Activated T-cell treated with anti-CD3 and anti-CD28 coated beads, Interleukin-2, amount 50 U/mL, for 72 hours (primary cell): ENCODE data around the gene IPO7. TPM values are rescaled to one million over a fixed set of nuclear protein-coding genes. Genes with fewer than 3 reads are reported as not detected.

Experiments
- ATAC-seq, 2 donors: fragments of 150-1000 bp; cut with Tn5 transposase; replicated peaks in 1 of 2; 2 replicates each; pipeline ENCODE4 v1.10.0; 2021; ENCODE audit warnings: moderate library complexity in 2 of 2, mild to moderate bottlenecking in 1 of 2
- DNase-seq, 2 donors: peaks; one replicate each; pipeline ENCODE4 v3.0.0; 2021 to 2022; ENCODE audit warnings: mixed read lengths in 1 of 2
- H3K27ac Mint-ChIP-seq: one replicate; pipeline ENCODE4 v1.8.0; 2022; ENCODE audit warnings: mild to moderate bottlenecking, moderate library complexity, mixed read lengths
- H3K27me3 Mint-ChIP-seq: one replicate; pipeline ENCODE4 v1.8.0; 2022; ENCODE audit warnings: low read depth, mixed read lengths
- H3K36me3 Mint-ChIP-seq, 2 donors: one replicate each; pipeline ENCODE4 v1.8.0; 2022; ENCODE audit warnings: mixed read lengths in 2 of 2, mild to moderate bottlenecking in 1 of 2; ENCODE audit not compliant: insufficient read depth in 2 of 2
- H3K4me1 Mint-ChIP-seq: one replicate; pipeline ENCODE4 v1.8.0; 2022; ENCODE audit warnings: low read depth, mixed read lengths
- H3K4me3 Mint-ChIP-seq, 2 donors: one replicate each; pipeline ENCODE4 v1.8.0; 2022; ENCODE audit warnings: mild to moderate bottlenecking in 2 of 2, mixed read lengths in 2 of 2, moderate library complexity in 2 of 2
- H3K9me3 Mint-ChIP-seq, 2 donors: one replicate each; pipeline ENCODE4 v1.8.0; 2022; ENCODE audit warnings: mixed read lengths in 2 of 2
- total RNA-seq, 2 donors: library from RNA; stranded (reverse); gene quantifications; one replicate each; pipeline ENCODE4 v1.2.3, GENCODE V29; 2022

IPO7 gene
- total RNA-seq, 2 donors from 2014 or later = 122 to 125 TPM

- H3K36me3 Mint-ChIP-seq = no peaks in the 10 kb centered on the region
- ATAC-seq (no peak), DNase-seq (no peak)
- no peak overlapping the region for H3K4me3 Mint-ChIP-seq
- no peaks in the 10 kb centered on the region for H3K27me3 Mint-ChIP-seq
- H3K9me3 Mint-ChIP-seq = no peaks in the 10 kb centered on the region
- H3K27ac Mint-ChIP-seq = no peak overlapping the region
- no peaks in the 10 kb centered on the region for H3K4me1 Mint-ChIP-seq
Measured at GRCh38 chr11:9489080-9489765, 104.8 kb downstream of the IPO7 start.

- no peaks in the 10 kb centered on the region for H3K27me3 Mint-ChIP-seq
- no peak for DNase-seq
- H3K4me1 Mint-ChIP-seq = no peaks in the 10 kb centered on the region
Measured at GRCh38 chr11:9490376-9490775, 105.9 kb downstream of the IPO7 start.

GRCh38 chr11:9493492-9493891 lies 109.0 kb downstream of the IPO7 start:
- Mint-ChIP-seq H3K9me3 (no peaks in the 10 kb centered on the region), H3K27ac (peak overlapping the region; percentile 14), H3K4me1 (no peaks in the 10 kb centered on the region), H3K4me3 (no peak overlapping the region), H3K27me3 (no peaks in the 10 kb centered on the region), H3K36me3 (peaks cover 0 to 5% of the 10 kb centered on the region in 2 donors)
- DNase-seq (no peak), ATAC-seq (no peak)

More at GRCh38 chr11:9490376-9490775, 105.9 kb downstream of the IPO7 start:
- Mint-ChIP-seq H3K4me3 (no peak overlapping the region), H3K9me3 (no peaks in the 10 kb centered on the region), H3K27ac (no peak overlapping the region), H3K36me3 (peaks cover 0 to 1% of the 10 kb centered on the region in 2 donors)
- ATAC-seq = no peak

GRCh38 chr11:9494316-9494715 lies 109.9 kb downstream of the IPO7 start:
- ATAC-seq (no peak), DNase-seq (no peak)
- Mint-ChIP-seq H3K4me1 (no peaks in the 10 kb centered on the region), H3K36me3 (peaks cover 0 to 7% of the 10 kb centered on the region in 2 donors), H3K27me3 (no peaks in the 10 kb centered on the region), H3K27ac (no peak overlapping the region), H3K9me3 (no peaks in the 10 kb centered on the region), H3K4me3 (no peak overlapping the region)

GRCh38 chr11:9495803-9496514 lies 111.5 kb downstream of the IPO7 start:
- H3K4me1 Mint-ChIP-seq = no peaks in the 10 kb centered on the region
- peaks cover 0 to 9% of the 10 kb centered on the region in 2 donors for H3K36me3 Mint-ChIP-seq
- no peaks in the 10 kb centered on the region for H3K27me3 Mint-ChIP-seq
- DNase-seq = no peak
- H3K27ac Mint-ChIP-seq = no peak overlapping the region
- no peak overlapping the region for H3K4me3 Mint-ChIP-seq
- H3K9me3 Mint-ChIP-seq = no peaks in the 10 kb centered on the region
- ATAC-seq = no peak

Other genes with a start within 250 kb of the IPO7 start
- 10 to 100 TPM; 54.2 to 62.7 TPM for gene DENND5A, start 119.3 kb upstream of the IPO7 start, total RNA-seq
- 10 to 100 TPM; 35.4 to 38.1 TPM for gene TMEM41B, start 70.1 kb upstream of the IPO7 start, total RNA-seq
- 10 to 100 TPM; 21.8 to 29.1 TPM for gene ZNF143, start 76.4 kb downstream of the IPO7 start, total RNA-seq
- gene WEE1, start 189.0 kb downstream of the IPO7 start, total RNA-seq = 10 to 100 TPM; 41.6 to 45.5 TPM